ENCODE data around the gene SLC7A8. TPM values are rescaled to one million over a fixed set of nuclear protein-coding genes. Genes with fewer than 3 reads are reported as not detected.
"Not testable (repeated sequence)": the region's sequence is repeated elsewhere in the genome, so short reads cannot be mapped to it uniquely, and the experiment has no call there.

Gene SLC7A8
- 100 to 1,000 TPM in 1 of 4 donors, 10 to 100 TPM in 3; 16.8 to 100 (median 89.4) TPM for polyA plus RNA-seq (ENCODE audit: insufficient read length in 4 of 4)

GRCh38 chr14:23183479-23183878, at the start of gene SLC7A8:
SLC7A8 (minus strand) TSS chr14:23183660; CDS start chr14:23182914, 746 bp downstream.
- peak in 1 of 4 donors; percentile 59 for DNase-seq (ENCODE audit: low read depth in 4 of 4, low spot score in 3 of 4)

GRCh38 chr14:23232241-23232808, 48.9 kb upstream of the SLC7A8 start:
- not testable (repeated sequence) for DNase-seq (ENCODE audit: low read depth in 4 of 4, low spot score in 3 of 4)

GRCh38 chr14:23228812-23229211, 45.4 kb upstream of the SLC7A8 start:
- no peak for DNase-seq (ENCODE audit: low read depth in 4 of 4, low spot score in 3 of 4)

GRCh38 chr14:23227566-23227965, 44.1 kb upstream of the SLC7A8 start:
- no peak for DNase-seq (ENCODE audit: low read depth in 4 of 4, low spot score in 3 of 4)

- DNase-seq (ENCODE audit: low read depth in 4 of 4, low spot score in 3 of 4) = not testable (repeated sequence)
Measured at GRCh38 chr14:23224958-23225357, 41.5 kb upstream of the SLC7A8 start.

GRCh38 chr14:23219075-23219474, 35.6 kb upstream of the SLC7A8 start:
- no peak for DNase-seq (ENCODE audit: low read depth in 4 of 4, low spot score in 3 of 4)

- no peak for DNase-seq (ENCODE audit: low read depth in 4 of 4, low spot score in 3 of 4)
Measured at GRCh38 chr14:23217032-23218020, 33.9 kb upstream of the SLC7A8 start.

GRCh38 chr14:23215421-23215820, 32.0 kb upstream of the SLC7A8 start:
- DNase-seq (ENCODE audit: low read depth in 4 of 4, low spot score in 3 of 4) = no peak

- no peak for DNase-seq (ENCODE audit: low read depth in 4 of 4, low spot score in 3 of 4)
Measured at GRCh38 chr14:23209651-23210423, 26.4 kb upstream of the SLC7A8 start.

GRCh38 chr14:23208324-23208723, 24.9 kb upstream of the SLC7A8 start:
- no peak for DNase-seq (ENCODE audit: low read depth in 4 of 4, low spot score in 3 of 4)

GRCh38 chr14:23207146-23207540, 23.7 kb upstream of the SLC7A8 start:
- DNase-seq (ENCODE audit: low read depth in 4 of 4, low spot score in 3 of 4) = no peak

GRCh38 chr14:23206422-23207145, 23.1 kb upstream of the SLC7A8 start:
- no peak for DNase-seq (ENCODE audit: low read depth in 4 of 4, low spot score in 3 of 4)

GRCh38 chr14:23202001-23202400, 18.5 kb upstream of the SLC7A8 start:
- DNase-seq (ENCODE audit: low read depth in 4 of 4, low spot score in 3 of 4) = no peak

GRCh38 chr14:23199141-23199540, 15.7 kb upstream of the SLC7A8 start:
- DNase-seq (ENCODE audit: low read depth in 4 of 4, low spot score in 3 of 4) = not testable (repeated sequence)

- DNase-seq (ENCODE audit: low read depth in 4 of 4, low spot score in 3 of 4) = not testable (repeated sequence)
Measured at GRCh38 chr14:23196487-23196886, 13.0 kb upstream of the SLC7A8 start.

GRCh38 chr14:23195552-23196101, 12.2 kb upstream of the SLC7A8 start:
- DNase-seq (ENCODE audit: low read depth in 4 of 4, low spot score in 3 of 4) = no peak

- DNase-seq (ENCODE audit: low read depth in 4 of 4, low spot score in 3 of 4) = no peak
Measured at GRCh38 chr14:23193432-23193831, 10.0 kb upstream of the SLC7A8 start.

GRCh38 chr14:23187925-23188324, 4.5 kb upstream of the SLC7A8 start:
- DNase-seq (ENCODE audit: low read depth in 4 of 4, low spot score in 3 of 4) = no peak

GRCh38 chr14:23186913-23187654, 3.6 kb upstream of the SLC7A8 start:
- no peak for DNase-seq (ENCODE audit: low read depth in 4 of 4, low spot score in 3 of 4)
